Tongue (tissue), 2 donors: ENCODE measurements around the gene OSBPL3. TPM values are rescaled to one million over a fixed set of nuclear protein-coding genes. Genes with fewer than 3 reads are reported as not detected.
"Not testable (repeated sequence)": the region's sequence is repeated elsewhere in the genome, so short reads cannot be mapped to it uniquely, and the experiment has no call there.

ENCODE experiments used
- DNase-seq: peaks from one replicate; pipeline ENCODE4 v3.0.0-alpha.2; 2015
- total RNA-seq: library from RNA; depleted of rRNA; stranded (reverse); fragments of >200 nt; gene quantifications from one replicate; pipeline ENCODE4 v1.2.3, GENCODE V29; 2014

Gene OSBPL3
- total RNA-seq, 1 donor from 2014 or later: 8.9 TPM

DNA sequence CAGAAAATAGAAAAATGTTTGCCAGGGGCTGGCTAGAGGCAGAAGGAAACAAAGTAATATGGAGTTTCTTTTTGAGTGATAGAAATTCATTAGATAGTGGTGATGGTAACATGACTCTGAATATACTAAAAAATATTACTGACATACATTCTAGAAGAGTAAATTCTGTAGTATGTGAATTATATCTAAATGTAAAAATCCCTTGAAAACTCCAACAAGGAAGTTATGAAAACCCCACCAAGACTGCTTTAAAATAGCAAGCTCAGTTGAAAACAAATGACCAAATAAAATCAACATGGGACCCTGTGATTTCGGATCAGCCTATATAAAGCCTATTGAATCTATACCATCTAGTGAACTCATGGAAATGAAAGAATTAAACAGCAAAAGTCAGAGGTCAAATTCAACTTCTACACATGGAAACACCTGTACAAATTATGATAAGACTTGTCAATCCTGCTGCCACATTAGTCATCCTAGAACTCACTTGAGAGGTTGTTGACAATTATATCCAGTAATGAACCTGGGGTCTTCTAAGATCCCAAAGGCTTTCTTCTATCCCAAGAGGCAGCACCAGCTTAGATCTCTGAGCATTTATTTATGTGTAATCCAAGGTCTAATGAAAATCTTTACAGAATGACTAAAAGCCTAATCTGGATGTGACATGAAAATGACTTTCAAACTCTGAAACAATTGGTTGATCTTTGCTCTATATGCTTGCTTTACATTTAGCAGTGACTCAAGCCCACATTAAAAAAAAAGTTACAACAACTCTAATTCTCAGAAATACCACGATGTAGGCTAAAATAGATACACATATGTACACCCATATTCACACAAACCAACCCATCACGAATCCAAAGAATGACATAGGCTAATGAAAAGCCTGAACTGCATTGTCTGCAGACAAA is 59.3 kb downstream of the OSBPL3 start:
- no peak for DNase-seq

DNA sequence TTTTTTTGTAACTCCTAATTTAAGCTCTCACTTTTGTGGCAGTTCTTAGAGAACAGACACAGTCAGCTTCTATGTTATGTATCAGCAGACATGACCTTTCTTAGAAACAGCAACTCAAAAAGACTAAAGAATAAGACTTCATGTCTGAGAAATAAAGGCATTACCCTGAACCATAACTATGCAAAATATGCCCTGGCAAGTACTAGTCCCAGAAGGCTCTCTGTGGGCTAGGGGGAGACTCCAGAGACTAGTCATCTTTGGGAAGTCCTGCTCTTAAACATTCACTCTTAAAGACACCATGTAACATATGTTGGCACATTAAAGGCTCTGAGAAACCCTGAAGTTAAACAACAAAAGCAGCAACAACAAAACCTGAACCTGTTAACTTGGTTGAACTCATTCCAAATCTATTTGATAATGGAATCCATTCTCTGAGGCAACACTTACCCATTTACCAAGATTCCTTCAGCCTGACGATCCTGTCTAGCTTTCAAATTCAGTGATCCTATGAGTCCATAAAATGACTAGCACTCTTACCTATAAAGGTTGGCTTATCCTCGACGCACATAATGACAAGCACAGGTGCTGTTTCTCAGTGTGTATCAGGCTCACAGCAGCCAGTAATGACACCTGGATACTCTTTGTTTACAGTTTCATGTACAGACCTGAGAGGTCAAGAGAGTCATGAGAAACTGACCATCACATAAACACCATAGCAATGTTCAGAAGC is 62.3 kb downstream of the OSBPL3 start:
- no peak for DNase-seq

DNA sequence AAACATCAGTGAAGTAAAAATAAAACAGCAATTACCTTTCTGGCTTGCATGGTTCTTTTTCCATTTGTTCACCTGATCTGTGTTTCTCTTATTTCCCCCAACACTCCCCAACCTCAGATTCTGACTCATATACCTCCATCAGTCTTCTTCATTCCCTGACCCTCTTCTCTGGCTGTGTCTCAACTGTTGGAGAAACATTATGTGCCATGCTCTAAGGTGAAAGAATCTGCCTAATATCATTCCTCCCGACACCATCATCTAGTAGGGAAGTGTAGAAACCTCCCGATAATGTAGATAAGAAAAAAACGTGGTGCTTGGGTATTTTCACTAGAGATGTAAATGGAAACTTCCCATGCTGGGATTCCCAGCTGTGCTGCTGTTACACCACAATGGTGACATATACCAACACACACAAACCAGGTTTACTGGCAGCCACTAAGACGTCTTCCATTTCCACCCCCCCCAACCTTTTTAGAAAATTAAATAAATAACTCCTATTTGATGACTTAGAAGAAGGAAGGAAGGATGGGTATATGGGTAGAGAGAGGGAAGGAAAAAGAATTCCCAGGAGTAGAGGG is 63.4 kb downstream of the OSBPL3 start:
- no peak for DNase-seq

GRCh38 chr7:24914465-24914859 is 65.5 kb downstream of the OSBPL3 start:
- no peak for DNase-seq

- no peak for DNase-seq
Measured at GRCh38 chr7:24913801-24914464, 66.0 kb downstream of the OSBPL3 start.

GRCh38 chr7:24912874-24913514 is 67.0 kb downstream of the OSBPL3 start:
- peak; percentile 18 for DNase-seq

GRCh38 chr7:24912424-24912823 is 67.6 kb downstream of the OSBPL3 start:
- DNase-seq: no peak

- peak; percentile 13 for DNase-seq
Measured at GRCh38 chr7:24911213-24911603, 68.8 kb downstream of the OSBPL3 start.

- no peak for DNase-seq
Measured at GRCh38 chr7:24910551-24911212, 69.3 kb downstream of the OSBPL3 start.

DNA sequence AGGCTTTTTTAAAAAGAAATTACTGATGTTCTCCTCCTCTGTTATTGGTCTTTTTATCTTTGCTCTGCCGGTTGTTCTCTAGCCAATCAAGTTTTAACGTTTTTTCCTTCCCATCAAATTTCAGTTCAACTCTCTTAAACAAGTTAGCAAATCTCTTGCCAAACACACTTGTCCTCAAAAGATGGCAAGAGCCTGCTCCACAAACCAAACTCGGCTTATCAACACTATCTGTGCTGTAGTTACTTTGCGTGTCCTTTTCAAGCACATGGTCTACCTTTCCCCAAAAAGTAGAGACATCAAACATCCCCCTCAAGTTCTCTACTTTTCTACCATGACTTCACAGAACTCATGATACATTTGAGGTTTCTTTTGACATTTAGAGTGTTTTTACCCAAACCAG is 71.3 kb downstream of the OSBPL3 start:
- no peak for DNase-seq

- no peak for DNase-seq
Measured at GRCh38 chr7:24908166-24908565, 71.8 kb downstream of the OSBPL3 start.

GRCh38 chr7:24907311-24907886 is 72.6 kb downstream of the OSBPL3 start:
- DNase-seq: no peak

DNA sequence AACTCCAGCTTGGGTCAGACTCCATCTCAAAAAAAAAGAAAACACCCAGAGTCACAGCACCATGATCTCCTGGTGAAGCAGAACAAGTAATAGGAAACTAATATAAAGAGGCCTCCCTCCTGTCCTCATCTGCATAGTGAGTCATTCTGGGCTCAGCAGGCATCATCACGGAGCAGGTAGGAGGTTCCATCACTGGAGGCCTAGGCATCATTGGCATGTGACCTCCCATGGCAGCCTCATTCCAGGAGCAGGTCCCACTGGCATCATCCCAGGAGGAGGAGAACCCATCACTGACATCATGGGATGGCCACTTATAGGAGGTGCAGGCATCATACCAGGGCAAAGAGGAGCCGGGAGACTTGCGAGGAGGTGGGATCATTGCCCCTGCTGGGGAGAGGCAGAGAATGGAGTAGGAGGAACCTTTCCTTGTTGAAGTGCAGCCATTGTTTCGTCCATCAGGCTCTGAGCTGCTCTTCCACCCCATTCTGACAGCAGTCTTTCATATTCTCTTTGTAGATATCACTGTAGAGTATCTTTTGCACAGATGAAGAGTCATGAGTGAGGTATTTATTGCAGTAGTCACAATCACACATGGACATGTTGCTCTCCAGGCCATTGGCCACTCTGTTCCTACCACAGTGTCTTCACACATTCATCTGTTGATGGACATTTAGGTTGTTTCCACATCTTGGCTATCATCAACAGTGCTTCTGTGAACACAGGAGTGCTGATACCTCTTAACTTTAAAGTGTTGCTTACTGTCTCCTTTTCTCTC is 73.8 kb downstream of the OSBPL3 start:
- DNase-seq: no peak

- DNase-seq: not testable (repeated sequence)
Measured at GRCh38 chr7:24903992-24904391, 76.0 kb downstream of the OSBPL3 start.

- DNase-seq: no peak
Measured at GRCh38 chr7:24903559-24903958, 76.4 kb downstream of the OSBPL3 start.

DNA sequence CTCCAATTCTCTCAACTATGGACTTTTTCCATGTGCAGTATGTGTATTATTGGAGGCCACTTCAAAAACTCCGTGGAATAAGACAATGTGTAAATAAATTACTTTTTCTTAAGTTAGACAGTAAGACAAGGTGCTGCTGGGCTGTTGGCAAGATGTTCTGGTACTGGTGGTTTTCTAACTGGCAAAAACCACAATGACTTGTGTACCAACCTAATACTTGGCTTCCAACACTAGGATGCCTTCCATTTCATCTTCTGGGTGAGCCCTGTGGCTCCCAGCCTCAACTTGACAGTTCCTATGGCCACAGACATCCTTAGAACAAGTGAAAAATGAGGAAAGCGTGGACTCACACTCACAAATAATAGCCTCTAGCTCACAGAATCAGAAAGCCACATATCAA is 77.0 kb downstream of the OSBPL3 start:
- no peak for DNase-seq

GRCh38 chr7:24902276-24902675 is 77.7 kb downstream of the OSBPL3 start:
- DNase-seq: no peak

DNA sequence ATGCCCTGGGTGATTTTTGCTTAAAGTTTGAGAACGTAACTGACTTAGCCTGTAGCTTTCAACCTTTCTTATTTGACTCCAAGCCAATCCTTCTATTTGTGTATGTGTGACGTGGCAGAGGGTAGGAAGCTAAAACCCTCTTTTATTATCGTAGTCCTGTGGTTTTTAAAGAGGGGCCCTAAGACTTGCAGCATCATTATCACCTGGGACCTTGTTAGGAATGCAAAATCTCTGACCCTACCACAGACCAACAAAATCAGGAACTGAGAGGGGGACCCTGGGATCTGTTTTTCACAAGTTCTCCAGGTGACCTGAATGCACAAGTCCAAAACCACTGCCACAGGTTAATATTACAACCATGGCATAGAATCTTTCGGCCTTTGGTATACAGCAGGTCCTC is 80.1 kb downstream of the OSBPL3 start:
- no peak for DNase-seq

DNA sequence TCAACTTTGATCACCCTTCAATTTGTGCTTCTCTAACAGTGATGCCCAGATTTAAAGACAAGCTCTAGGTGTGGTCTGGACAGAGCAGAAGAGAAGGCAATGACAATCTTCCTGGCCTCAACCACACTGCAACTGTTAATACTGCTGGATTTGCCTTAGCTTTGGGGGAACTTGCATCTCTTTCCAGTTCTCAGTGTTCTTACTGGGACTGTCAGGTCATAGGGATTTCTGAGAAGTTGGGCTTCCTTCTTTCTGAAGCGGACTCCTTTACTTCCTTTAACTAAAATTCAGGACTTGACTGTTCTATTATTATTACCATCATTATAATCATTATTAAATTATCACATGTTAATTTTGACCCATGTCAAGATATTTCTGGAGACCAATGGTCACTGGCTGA is 80.8 kb downstream of the OSBPL3 start:
- no peak for DNase-seq

DNA sequence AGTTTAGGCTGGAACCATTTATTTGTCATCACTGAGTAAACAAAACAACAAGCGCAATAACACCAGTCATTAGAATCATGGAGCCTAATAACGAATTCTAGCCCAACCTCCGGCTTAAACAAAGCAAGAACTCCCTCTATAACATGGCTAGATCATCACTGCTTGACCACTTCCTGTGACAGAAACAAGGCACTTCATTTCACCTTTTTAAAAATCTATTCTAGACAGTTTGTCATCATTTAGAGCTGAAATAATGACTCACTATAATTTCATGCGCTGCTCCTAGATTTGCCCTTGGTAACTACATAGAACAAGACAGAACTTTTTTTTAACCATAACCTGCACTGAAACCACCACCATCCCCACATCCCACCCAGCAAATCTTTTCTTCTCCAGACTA is 81.3 kb downstream of the OSBPL3 start:
- DNase-seq: no peak
